SKM-1 treated with dmso at 0.1 percent for 144 hours (cell line): Measurements from ENCODE around the gene PROKR2.

Experiments used
- DNase-seq: peaks from one replicate; lab custom pipeline; 2025; ENCODE audit not compliant: unreplicated experiment; lab: John Stamatoyannopoulos, UW

The PROKR2 gene

DNA sequence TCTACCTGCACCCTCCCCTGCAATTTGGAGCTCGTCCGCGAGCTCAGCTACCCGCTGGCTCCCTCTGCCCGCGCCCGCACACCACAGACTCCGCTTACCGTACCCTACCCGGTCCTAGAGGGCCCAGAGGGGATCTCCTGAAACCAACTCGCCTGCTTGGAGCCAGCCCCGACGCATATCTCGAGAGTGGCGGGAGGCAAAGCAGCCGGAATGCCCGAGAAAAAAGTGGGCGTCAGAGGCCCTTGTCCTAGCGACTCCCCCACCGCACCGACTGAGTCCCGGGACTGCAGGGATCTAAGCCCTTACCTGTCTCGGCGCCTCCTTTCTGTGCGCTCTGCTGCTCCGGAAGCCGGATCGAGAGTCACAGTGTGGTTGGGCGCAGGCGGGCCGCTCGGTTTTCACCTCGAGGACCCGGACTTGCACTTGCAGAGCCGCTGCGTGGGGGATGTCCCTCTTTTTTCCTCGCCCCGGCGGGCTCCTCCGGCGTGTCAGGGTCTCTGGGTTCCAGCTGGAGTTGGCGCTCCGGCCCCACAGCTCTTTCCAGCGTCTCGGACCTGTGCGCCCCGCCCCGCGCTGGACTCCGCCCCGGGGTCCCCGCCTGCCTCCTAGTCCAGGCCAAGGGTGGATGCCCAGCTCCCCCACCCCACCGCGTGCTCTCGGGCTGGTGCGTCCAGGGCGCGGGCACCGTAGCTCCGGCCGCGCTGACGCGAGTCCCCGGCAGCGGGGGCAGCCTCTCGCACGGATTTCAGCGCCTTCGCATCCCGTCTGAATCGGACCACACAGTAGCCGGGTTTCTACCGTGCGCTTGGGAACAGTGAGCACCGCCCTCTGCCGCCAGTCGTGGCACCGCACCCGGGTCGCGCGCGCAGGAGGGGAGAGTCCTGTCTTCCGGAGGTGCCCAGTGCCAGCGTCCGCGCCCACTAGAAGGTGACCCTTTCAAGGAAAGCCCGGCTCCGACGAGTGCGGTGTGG is at the start of gene PROKR2:
Gene PROKR2, minus strand, starts transcription at position 767 of the 971 bp plus-strand sequence. CDS start 2,585 bp downstream, outside the sequence.
- no peak for DNase-seq

DNA sequence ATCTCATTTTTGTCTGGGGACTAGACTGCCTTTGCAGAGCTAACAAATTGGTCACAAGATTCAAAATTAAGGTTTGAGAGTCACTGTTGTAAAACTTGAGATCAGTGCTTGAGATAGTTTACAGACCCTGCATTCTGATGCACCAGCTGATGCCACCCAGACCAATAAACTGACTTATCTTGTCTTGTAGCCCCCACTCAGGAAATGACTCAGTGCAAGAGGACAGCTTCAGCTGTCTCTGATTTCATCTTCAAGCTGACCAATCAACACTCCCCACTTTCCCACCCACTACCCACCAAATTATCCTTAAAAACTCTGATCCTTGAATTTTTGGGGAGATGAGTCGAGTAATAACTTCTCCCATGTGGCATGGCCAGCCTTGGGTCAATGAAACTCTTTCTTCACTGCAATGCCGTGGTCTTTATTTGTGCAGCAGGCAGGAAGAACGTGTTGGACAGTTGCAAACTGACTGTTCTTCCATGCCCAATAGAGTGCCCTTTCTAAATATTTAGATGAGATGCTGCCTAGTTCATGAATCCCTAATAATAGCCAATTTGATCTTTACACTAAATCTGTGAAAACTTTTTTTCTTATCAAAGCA is 48.3 kb upstream of the PROKR2 start:
- no peak for DNase-seq

DNA sequence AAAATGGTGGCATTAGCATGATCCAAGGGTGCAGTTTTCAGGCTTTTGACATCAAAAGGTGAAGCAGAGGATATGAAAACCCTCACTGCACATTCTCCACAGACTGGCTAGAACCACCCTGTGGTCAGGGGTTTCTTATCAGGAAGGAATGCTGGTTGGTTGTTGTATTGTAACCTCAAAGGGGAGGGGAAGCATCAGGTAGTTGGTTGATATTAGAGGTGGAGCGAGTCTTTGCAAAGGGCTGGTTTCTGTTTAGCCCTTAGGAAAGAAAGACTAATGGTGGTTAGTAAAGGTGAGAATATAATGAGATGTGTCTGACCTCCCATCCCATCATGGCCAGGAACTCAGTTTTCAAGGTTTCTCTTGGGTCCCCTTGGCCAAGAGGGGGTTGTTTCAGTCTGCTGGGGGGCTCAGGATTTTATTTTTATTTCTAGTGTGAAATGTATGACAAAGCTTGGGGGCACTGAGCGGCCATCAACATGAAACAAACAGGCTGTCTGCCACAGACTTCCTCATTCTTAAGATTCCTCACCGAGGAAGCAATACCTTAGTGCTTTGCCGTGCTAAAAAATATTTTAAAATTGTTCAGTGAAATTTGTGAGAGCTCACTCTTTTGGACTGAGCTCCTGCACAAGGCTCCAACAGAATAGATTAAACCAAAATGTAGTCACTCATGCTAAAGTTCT is 47.5 kb upstream of the PROKR2 start:
- DNase-seq = no peak

DNA sequence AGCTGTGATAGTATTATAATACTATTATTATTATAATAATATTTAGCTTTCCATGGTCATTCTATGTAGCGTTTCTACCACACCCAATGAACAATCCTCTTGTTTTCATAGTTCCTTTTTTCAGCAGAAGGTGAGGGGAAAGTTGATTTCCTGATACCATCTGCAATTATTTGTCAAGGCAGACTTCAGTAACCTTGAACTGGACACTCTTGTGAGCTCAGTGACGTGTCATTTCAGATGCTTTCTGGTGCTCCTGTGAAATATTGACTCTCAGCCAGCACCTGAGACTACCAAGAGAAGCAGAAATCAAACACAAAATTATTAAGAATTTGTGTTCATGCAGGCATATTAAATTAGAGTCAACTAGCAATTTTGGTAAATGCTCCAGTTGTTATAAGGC is 46.0 kb upstream of the PROKR2 start:
- DNase-seq = no peak

DNA sequence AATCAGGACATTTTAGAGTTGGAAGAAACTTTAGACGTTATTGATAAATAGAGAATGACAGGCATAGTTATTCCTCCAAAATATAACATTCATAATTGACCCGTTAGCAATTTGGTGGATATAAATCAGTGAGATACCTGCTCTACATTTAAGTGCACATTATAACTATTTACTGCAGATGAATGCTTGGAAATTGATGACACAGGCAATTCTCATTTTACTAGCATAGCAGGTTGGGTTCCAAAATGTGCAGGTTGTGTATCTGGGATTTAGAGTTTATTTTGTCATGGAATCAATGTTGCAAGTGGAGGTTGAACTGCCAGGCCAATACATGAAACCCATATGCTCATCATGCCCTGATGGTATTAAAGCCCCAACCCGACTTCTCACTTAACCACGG is 44.4 kb upstream of the PROKR2 start:
- DNase-seq = no peak

DNA sequence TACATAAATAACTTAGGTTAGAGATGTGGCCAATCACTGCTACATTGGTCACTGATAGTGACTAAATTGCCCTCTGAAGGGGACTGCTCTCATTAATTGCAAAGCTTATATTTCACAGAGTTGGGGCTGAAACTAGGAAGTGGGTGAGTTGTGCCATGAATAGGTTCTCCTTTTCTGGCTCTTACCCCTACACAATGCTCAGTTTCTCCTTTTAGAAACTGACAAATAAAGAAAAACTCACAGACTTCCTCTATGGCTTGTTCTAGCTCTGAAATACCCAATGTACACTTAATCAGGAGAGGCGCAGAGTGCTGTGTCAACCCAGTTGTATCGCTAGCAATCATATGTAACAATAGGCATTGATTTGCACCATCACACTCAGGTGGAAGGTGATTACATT is 41.2 kb upstream of the PROKR2 start:
- DNase-seq = peak; percentile 60

DNA sequence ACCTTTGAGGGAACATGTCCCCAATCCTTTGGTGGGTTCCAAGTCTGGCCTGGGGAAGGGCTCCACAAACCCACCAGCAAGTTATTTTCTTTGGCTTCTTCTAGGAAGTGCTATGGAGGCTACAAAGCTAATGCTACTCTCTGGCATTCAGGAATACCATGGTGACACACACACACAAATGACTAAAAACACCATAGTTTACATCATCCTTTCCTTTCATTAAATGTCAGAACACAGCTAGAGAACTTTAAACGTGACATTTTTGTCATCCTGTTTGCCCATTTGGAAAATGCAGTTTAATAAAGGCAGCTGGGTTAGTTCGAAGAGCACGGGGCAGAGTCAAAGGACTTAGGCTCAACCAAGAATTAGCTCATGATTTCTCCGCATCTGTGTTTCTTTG is 40.2 kb upstream of the PROKR2 start:
- DNase-seq = no peak

DNA sequence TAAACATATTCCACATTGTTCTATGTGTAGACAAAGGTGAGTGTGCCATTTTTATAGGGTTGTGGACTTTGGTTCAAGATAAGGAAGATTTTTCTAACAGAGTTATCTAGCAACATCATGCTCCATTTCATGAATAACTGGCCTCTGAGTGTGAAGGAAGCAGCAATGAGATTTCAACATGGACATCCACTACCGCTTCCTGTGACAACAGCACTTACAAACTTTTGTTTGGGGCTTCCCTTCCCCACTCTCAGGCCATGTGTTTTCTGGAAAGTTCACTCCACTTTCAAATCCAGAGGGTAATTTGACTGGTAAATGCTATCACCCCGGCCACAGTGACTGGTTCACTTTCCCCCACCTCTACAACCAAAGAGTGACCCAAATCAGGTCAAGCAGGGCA is 38.1 kb upstream of the PROKR2 start:
- DNase-seq = no peak

DNA sequence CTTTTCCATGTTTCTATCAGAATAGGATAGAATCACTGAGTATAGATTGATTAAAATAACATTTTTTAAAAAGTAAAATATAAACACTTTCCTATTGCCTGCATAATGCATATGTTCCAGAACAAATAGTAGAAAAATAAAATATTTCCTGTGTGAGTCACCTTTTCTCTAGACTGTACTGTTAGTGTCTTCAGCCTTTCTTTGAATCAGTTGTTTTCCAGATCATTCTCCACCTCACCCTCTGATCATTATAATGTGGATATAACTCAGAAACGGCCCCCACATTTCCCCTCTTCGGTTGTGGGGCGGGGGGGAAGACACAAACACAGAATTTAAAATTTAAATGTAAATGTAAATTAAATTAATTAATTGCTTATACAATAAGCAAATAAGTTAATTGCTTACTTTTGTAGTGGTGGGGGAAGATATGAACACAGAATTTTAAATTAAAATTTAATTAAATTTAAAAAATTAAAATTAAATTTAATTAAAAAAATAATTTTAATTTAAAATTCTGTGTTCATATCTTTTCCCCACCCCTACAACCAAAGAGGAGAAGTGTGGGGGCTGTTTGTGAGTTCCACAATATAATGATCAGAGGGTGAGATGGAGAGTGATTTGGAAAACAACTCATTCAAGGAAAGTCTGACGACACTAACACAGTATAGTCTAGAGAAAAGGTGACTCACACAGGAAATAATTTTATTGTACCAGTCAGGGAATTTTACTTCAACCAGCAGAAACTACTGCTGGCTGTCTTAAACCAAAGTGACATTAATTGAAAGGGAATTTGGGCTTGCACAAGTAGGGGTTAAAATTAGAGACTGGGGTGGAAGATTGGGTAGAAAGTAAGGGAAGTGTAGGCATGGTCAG is 37.1 kb upstream of the PROKR2 start:
- no peak for DNase-seq

DNA sequence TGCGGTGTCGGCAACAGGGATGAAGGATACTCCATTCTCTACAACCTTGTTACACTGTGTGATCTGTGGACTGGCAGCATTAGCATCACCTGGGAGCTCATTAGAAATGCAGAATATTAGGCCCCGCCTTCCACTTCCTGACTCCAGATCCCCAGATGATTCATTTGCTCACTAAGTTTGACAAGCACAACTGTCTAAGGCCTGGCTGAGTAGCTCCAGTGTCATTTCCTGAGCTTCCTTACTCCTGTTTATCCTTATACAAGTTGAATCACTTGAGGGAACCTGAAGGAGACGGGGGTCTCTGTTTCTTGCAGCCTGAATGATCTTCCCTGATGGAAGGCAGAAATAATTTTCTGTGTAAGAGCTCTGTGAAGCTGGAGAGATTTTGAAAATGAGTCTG is 32.7 kb upstream of the PROKR2 start:
- no peak for DNase-seq

DNA sequence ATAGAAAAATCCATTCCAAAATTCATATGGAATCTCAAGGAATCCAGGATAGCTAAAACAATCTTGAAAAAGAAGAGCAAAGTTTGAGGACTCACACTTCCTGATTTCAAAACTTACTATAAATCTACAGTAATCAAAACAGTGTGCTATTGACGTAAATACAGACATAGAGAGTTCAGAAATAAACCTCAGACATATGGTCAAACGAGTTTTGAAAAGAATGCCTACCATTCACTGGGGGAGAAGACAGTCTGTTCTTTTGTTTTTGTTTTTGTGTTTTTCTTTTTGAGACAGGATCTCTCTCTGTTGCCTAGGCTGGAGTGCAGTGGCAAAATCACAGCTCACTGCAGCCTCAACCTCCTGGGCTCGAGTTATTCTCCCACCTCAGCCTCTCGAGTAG is 25.3 kb upstream of the PROKR2 start:
- no peak for DNase-seq

DNA sequence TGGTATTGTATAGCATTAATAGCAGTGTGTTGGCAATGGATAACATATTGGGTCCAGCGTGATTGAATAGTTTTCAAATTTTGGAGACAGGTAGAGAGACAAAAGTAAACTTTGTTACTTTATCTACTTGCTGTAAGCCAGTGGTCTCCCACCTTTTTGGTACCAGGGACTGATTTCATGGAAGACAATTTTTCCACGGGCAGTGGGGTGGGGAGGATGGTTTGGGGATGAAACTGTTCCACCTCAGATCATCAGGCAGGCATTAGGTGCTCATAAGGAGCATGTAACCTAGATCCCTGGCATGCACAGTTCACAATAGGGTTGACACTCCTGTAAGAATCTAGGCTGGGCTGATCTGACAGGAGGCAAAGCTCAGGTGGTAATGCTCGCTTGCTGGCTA is 14.6 kb upstream of the PROKR2 start:
- DNase-seq = no peak

DNA sequence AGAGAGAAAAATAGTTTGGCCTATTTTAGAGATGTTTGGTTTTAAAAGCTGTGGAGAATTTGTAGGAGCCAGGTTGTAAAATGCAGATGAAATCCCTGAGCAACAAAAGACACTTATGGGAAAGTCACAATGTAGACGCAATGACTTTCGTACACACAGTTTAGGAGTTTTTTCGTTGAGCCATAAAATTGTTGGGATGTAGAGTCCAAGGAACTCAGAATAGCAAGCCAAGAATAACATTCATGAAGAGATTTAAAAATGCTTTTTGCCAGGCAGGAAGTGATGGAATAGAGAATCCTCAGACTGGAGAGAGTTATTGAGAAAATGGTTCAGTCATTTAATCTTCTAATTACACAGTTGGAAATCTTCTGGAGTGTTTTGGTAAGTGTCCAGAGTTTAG is 11.5 kb upstream of the PROKR2 start:
- DNase-seq = no peak

DNA sequence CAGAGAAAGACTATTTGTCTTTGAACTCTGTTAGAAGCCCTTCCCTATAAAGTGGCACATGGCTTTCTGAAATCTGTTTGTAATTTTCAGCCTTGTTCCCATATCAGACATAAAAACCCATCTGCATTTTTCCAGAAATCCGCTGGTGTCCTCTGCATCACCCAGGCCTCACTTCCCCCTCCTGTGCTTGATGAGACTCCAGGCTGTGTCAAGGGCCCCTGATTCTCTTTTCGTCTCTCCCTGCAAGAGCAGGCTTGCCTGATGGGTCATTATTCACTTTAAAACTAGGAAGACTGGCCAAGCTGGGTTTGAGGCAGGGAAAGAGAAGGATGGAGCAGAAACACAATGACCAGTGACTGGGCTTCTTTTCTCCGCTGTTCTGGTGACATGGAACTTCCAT is 10.6 kb upstream of the PROKR2 start:
- DNase-seq = no peak

DNA sequence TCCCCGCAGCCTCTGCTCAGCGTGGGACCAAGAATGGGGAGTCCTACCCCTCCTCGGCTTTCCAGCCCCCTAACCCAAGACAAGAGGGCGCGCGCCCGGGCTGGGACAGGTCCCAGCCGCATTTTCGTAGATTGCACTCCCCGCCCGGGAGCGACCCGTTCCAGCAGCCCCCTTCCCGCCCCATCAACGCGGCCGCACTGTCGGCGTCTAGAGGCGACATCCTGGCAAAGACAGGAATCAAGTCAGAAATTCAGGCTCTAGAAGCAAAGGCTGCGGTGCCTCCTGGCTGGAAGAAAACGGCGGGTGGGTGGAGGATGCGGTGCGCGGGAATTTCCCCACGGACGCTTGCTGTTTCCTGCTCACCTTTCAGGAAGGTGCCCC is 957 bp downstream of the PROKR2 start:
- no peak for DNase-seq

DNA sequence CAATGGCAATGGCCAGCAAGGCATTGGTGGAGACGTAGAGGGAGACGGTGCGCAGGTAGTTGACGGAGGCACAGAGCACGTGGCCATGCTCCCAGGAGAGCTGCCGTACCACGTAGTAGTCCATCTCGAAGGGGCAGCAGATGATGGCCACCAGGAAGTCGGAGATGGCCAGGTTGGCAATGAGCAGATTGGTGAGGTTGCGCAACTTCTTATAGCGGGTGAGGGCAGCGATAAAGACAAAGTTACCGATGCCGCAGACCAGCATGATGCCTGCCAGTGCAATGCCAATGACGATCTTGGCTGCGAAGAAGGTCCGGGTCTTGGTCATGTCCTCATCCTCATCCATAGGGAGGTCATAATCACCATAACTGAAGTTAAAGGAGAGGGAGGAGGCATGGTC is 2.8 kb downstream of the PROKR2 start:
- no peak for DNase-seq

DNA sequence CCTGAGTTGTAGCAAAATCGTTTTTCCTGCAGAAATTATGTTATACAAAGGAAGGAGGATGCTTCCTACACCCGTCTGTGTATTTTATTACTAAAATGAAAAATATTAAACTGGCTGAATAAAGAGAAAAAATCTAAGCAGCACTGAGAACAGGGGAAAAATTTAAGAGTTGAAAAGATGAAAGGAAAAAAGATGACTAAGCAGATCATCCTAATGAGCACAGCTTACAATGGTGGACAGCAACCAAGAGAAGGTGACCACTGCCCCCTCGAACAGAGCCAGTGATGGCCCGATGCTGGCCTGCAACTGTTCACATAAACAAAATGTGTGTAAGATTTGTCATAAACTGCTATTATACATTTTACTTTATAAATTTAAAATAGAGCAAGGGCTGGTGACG is 4.2 kb downstream of the PROKR2 start:
- no peak for DNase-seq

DNA sequence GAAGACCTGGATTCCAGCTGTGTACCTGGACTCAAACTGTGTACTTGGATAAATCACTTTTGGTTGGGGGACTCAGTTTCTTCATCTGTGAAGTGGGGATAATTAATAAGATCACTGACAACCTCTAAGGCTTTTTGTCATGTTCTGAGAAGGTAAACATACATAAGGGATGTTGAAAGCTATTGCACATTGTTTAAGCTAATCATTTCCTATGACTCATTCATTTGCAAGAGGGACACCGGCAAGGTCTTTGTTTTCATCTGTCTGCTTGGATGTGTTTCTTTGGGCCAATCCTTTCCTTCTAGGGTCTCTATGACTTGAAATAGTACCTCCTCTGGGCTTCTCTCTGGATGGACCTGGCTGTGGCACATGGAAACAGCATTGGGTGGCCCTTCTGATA is 6.8 kb downstream of the PROKR2 start:
- DNase-seq = no peak

DNA sequence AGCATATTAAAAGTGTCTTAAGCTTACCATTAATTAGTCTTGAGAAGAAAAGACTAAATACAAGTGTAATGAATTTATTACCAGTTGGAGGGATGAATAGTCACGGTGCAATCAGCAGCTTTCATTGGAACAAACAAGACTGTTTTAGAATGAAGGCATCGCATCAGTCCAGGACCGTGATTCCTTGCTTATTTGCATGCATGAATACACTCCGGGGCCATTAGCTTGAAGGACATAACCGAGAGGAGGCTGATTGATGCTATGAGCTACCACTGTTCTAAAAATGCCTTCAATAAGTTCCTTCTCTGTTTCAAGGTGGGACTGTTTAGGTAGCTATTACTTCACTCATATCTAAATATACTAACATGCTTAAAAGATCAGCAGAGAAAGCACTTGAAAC is 17.9 kb downstream of the PROKR2 start:
- DNase-seq = no peak

DNA sequence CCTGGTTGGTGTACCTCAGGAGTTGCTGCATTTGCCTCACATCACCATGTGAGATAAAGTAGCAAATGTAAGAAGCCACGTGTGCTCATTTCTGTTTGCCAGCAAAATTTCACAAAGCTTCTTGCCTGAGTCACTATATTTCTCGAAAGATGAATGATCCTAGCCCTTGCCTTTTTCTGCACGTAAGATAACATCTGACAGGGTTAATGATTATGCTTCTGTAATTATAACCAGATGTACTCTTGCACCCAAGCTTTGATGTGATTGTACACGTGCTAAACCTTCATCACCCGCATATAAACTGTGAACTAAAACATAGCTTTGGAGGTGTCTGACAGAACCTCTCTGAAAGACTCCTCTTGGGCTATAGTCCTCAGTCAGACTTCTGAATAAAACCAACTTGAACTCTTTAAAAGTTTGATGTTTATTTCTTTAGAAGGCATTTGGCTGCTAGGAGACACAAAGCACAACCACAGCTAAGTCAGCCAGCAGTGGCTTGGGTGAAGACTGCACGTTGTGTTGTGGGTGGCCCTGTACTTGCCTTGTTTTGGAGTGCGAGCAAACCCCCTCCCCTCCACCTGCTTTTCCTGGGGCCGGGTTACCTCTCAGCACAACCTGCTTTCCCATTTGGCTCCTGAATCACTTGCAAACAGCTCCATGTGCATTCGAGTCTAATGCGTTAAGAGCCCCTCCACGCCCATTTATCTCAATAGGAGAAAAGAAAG is 19.3 kb downstream of the PROKR2 start:
- no peak for DNase-seq
